Stimulated activated CD4-positive, alpha-beta T cell treated with anti-CD3 and anti-CD28 coated beads, Interleukin-1b, Interleukin-23, amount 100 ng/mL, for 48 hours (primary cell): ENCODE data around the gene RASA2.

Experiments used
- DNase-seq: peaks from one replicate; pipeline ENCODE4 v3.0.0-alpha.2; 2020

The RASA2 gene

GRCh38 chr3:141652349-141652748 lies 165.5 kb downstream of the RASA2 start:
- DNase-seq: no peak

GRCh38 chr3:141653847-141654246 lies 167.0 kb downstream of the RASA2 start:
- DNase-seq: no peak

- DNase-seq: no peak
These were observed 169.0 kb downstream of the RASA2 start for GRCh38 chr3:141655801-141656200.

GRCh38 chr3:141656771-141657170 lies 169.9 kb downstream of the RASA2 start:
- DNase-seq: no peak

- DNase-seq: no peak
These were observed 170.7 kb downstream of the RASA2 start for GRCh38 chr3:141657516-141657915.

GRCh38 chr3:141659821-141660613 lies 173.2 kb downstream of the RASA2 start:
- no peak for DNase-seq

GRCh38 chr3:141660614-141660947 lies 173.8 kb downstream of the RASA2 start:
- DNase-seq: no peak

- no peak for DNase-seq
These were observed 174.7 kb downstream of the RASA2 start for GRCh38 chr3:141661229-141662196.

- DNase-seq: no peak
These were observed 177.2 kb downstream of the RASA2 start for GRCh38 chr3:141663993-141664392.
